ENCODE results near the gene MAGI1.

GRCh38 chr3:66010348-66010738, 28.4 kb downstream of the MAGI1 start:
- no peak for TF ChIP-seq CTCF (IDR thresholded peaks at IDR 0.05)
- TF ChIP-seq EZH2 (IDR thresholded peaks at IDR 0.05; ENCODE audit: borderline replicate concordance, insufficient read depth, low read depth, low read length, poor library complexity, severe bottlenecking) = no peak
